Astrocyte (in vitro differentiated cells and primary cell): ENCODE measurements around the gene KATNB1. TPM values are rescaled to one million over a fixed set of nuclear protein-coding genes. Genes with fewer than 3 reads are reported as not detected.

ENCODE experiments used
- DNase-seq: peaks from one replicate; pipeline ENCODE4 v3.0.0-alpha.2; 2010; ENCODE audit warnings: low read depth
- FAIRE-seq: peaks from 2 replicates; lab custom pipeline; 2011; peaks lifted over from hg19 to GRCh38; lab: Jason Lieb, UNC
- H2AFZ ChIP-seq: 2 replicates; pipeline ENCODE4 v1.6.0; 2012; ENCODE audit warnings: low read depth, low read length, inconsistent platforms
- H3K27ac ChIP-seq: 2 replicates; pipeline ENCODE4 v1.5.1; 2011; ENCODE audit warnings: low read depth, low read length, inconsistent platforms
- H3K27me3 ChIP-seq: 2 replicates; pipeline ENCODE4 v1.6.0; 2011; ENCODE audit warnings: low read length, inconsistent platforms; ENCODE audit not compliant: insufficient read depth
- H3K36me3 ChIP-seq: 2 replicates; pipeline ENCODE4 v1.5.1; 2011; ENCODE audit warnings: low read length, inconsistent platforms; ENCODE audit not compliant: insufficient read depth
- H3K4me1 ChIP-seq: 2 replicates; pipeline ENCODE4 v1.5.1; 2011; ENCODE audit warnings: low read length, inconsistent platforms; ENCODE audit not compliant: insufficient read depth
- H3K4me2 ChIP-seq: 2 replicates; pipeline ENCODE4 v1.6.0; 2012; ENCODE audit warnings: low read length, inconsistent platforms
- H3K4me3 ChIP-seq: 2 replicates; pipeline ENCODE4 v1.5.1; 2011; ENCODE audit warnings: low read depth, mild to moderate bottlenecking, low read length, inconsistent platforms; ENCODE audit not compliant: insufficient read depth
- H3K79me2 ChIP-seq: 2 replicates; pipeline ENCODE4 v1.6.0; 2012; ENCODE audit warnings: mild to moderate bottlenecking, low read length, inconsistent platforms; ENCODE audit not compliant: insufficient read depth
- H3K9ac ChIP-seq: 2 replicates; pipeline ENCODE4 v1.6.0; 2012; ENCODE audit warnings: mild to moderate bottlenecking, low read length, inconsistent platforms
- H3K9me3 ChIP-seq: 2 replicates; pipeline ENCODE4 v1.5.1; 2012; ENCODE audit warnings: low read depth, mild to moderate bottlenecking, low read length, inconsistent platforms; ENCODE audit not compliant: insufficient read depth
- H4K20me1 ChIP-seq: 2 replicates; pipeline ENCODE4 v1.6.0; 2012; ENCODE audit warnings: low read length, inconsistent platforms; ENCODE audit not compliant: insufficient read depth
- H3K27ac Mint-ChIP-seq: one replicate; pipeline ENCODE4 v1.8.0; 2021; ENCODE audit warnings: mild to moderate bottlenecking, mixed read lengths; ENCODE audit not compliant: unreplicated experiment
- H3K27me3 Mint-ChIP-seq: one replicate; pipeline ENCODE4 v1.8.0; 2021; ENCODE audit warnings: low read depth, mixed read lengths; ENCODE audit not compliant: unreplicated experiment
- H3K36me3 Mint-ChIP-seq: one replicate; pipeline ENCODE4 v1.8.0; 2021; ENCODE audit warnings: low read depth, mixed read lengths; ENCODE audit not compliant: unreplicated experiment
- H3K4me1 Mint-ChIP-seq: one replicate; pipeline ENCODE4 v1.8.0; 2021; ENCODE audit warnings: low read depth, mixed read lengths; ENCODE audit not compliant: unreplicated experiment
- H3K4me3 Mint-ChIP-seq: one replicate; pipeline ENCODE4 v1.8.0; 2021; ENCODE audit warnings: mild to moderate bottlenecking, moderate library complexity, mixed read lengths; ENCODE audit not compliant: unreplicated experiment
- H3K9me3 Mint-ChIP-seq: one replicate; pipeline ENCODE4 v1.8.0; 2021; ENCODE audit warnings: mild to moderate bottlenecking, mixed read lengths; ENCODE audit not compliant: unreplicated experiment
- CTCF ChIP-seq: IDR thresholded peaks from 2 replicates; pipeline ENCODE4 v1.5.1; 2011; ENCODE audit warnings: low read depth, mild to moderate bottlenecking, inconsistent platforms, low read length, moderate library complexity; ENCODE audit not compliant: insufficient read depth
- EZH2 ChIP-seq: IDR thresholded peaks from 2 replicates; pipeline ENCODE4 v1.6.1; 2012; ENCODE audit warnings: mild to moderate bottlenecking, low read length, inconsistent platforms; ENCODE audit not compliant: insufficient read depth
- total RNA-seq: library from RNA; stranded (reverse); gene quantifications from 2 replicates; pipeline ENCODE4 v1.2.1, GENCODE V29; 2021

KATNB1 gene
- total RNA-seq, 1 donor from 2014 or later = 28.6 TPM

DNA sequence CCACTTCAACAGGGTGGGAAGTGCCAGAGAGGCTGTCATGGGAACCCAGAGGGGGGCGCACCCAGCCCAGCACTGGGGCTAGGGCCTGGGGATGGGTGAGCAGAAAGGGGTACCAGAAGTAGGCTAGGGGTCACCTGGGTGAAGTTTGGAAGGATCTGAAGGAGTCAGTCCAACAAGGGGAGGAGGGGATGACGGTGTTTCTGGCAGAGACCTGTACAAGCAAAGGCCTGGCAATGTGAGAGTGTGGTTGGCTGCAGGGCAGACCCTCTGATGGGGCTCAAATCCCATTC, 13.4 kb upstream of the KATNB1 start:
- no peaks in the 10 kb centered on the region for H3K27me3 ChIP-seq
- no peaks in the 10 kb centered on the region for H4K20me1 ChIP-seq
- Mint-ChIP-seq H3K27ac (no peak overlapping the region), H3K27me3 (peaks cover 17% of the 10 kb centered on the region), H3K9me3 (no peaks in the 10 kb centered on the region), H3K4me3 (no peak overlapping the region), H3K4me1 (no peaks in the 10 kb centered on the region), H3K36me3 (no peaks in the 10 kb centered on the region)
- no peak overlapping the region for H3K27ac ChIP-seq
- no peaks in the 10 kb centered on the region for H3K4me1 ChIP-seq
- no peak overlapping the region for H3K9ac ChIP-seq
- H3K4me2 ChIP-seq = no peak overlapping the region
- no peak for FAIRE-seq
- H2AFZ ChIP-seq = no peak overlapping the region
- H3K36me3 ChIP-seq = no peaks in the 10 kb centered on the region
- no peak for DNase-seq
- no peak for TF ChIP-seq EZH2
- TF ChIP-seq CTCF = no peak
- no peak overlapping the region for H3K4me3 ChIP-seq
- no peaks in the 10 kb centered on the region for H3K9me3 ChIP-seq
- H3K79me2 ChIP-seq = no peaks in the 10 kb centered on the region

DNA sequence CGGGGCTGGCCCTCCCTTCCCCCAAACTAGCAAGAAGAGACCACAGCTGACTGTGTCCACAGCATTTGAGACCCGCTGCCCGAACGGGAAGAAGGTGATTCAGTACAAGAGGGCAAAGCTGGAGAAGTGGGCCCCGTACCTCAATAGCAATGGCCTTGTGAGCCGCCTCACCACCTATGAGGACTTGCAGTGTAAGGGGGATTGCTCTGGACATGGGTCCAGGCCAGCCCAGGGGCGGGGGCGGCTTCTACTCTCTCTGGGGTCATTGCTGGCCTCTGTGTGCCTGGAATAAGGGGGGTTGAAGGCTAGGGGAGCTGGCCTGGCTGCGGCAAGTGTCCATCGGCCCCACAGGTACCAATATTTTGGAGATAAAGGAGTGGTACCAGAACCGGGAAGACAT, 12.9 kb upstream of the KATNB1 start:
- FAIRE-seq (no peak), DNase-seq (no peak)
- H3K27me3 Mint-ChIP-seq = peaks cover 17% of the 10 kb centered on the region

GRCh38 chr16:57723170-57723569, 12.4 kb upstream of the KATNB1 start:
- Mint-ChIP-seq H3K27ac (no peak overlapping the region), H3K4me3 (no peak overlapping the region), H3K27me3 (peaks cover 14% of the 10 kb centered on the region), H3K9me3 (no peaks in the 10 kb centered on the region), H3K36me3 (no peaks in the 10 kb centered on the region), H3K4me1 (no peaks in the 10 kb centered on the region)
- no peak overlapping the region for H2AFZ ChIP-seq
- H3K27me3 ChIP-seq = no peaks in the 10 kb centered on the region
- no peak overlapping the region for H3K4me3 ChIP-seq
- no peaks in the 10 kb centered on the region for H3K4me1 ChIP-seq
- no peak overlapping the region for H3K27ac ChIP-seq
- DNase-seq = no peak
- no peak overlapping the region for H3K4me2 ChIP-seq
- FAIRE-seq = no peak
- H3K79me2 ChIP-seq = no peaks in the 10 kb centered on the region
- H4K20me1 ChIP-seq = no peaks in the 10 kb centered on the region
- H3K9ac ChIP-seq = no peak overlapping the region
- H3K9me3 ChIP-seq = no peaks in the 10 kb centered on the region
- no peak for TF ChIP-seq CTCF
- TF ChIP-seq EZH2 = no peak
- H3K36me3 ChIP-seq = no peaks in the 10 kb centered on the region

More for the DNA sequence above, 12.9 kb upstream of the KATNB1 start:
- Histone ChIP-seq H3K4me3 (no peak overlapping the region), H3K36me3 (no peaks in the 10 kb centered on the region), H3K27ac (no peak overlapping the region), H4K20me1 (no peaks in the 10 kb centered on the region), H3K27me3 (no peaks in the 10 kb centered on the region), H3K4me1 (no peaks in the 10 kb centered on the region), H2AFZ (no peak overlapping the region), H3K9me3 (no peaks in the 10 kb centered on the region), H3K9ac (no peak overlapping the region), H3K4me2 (no peak overlapping the region), H3K79me2 (no peaks in the 10 kb centered on the region)
- Mint-ChIP-seq H3K36me3 (no peaks in the 10 kb centered on the region), H3K9me3 (no peaks in the 10 kb centered on the region), H3K4me3 (no peak overlapping the region), H3K27ac (no peak overlapping the region), H3K4me1 (no peaks in the 10 kb centered on the region)
- no peak for TF ChIP-seq EZH2
- TF ChIP-seq CTCF = no peak
